Breast epithelium (tissue), 4 donors: ENCODE data around the gene TRERF1. TPM values are rescaled to one million over a fixed set of nuclear protein-coding genes. Genes with fewer than 3 reads are reported as not detected.
A peak's percentile ranks its signal among the peaks of the same experiment; 100 is the strongest.

Source experiments
- DNase-seq, 2 donors: peaks; one replicate each; pipeline ENCODE4 v3.0.0-alpha.2; 2019; ENCODE audit warnings: low spot score in 2 of 2
- H3K27ac ChIP-seq, 2 donors: fragments of 200-600 bp; sonication (generic) in 1 of 2; one replicate each; pipeline ENCODE4 v1.5.1; 2016 to 2019; ENCODE audit warnings: mild to moderate bottlenecking in 1 of 2
- H3K27me3 ChIP-seq, 2 donors: fragments of 200-600 bp; sonication (generic) in 1 of 2; one replicate each; pipeline versions ENCODE4 v1.5.1 to v1.6.0; 2017 to 2019; ENCODE audit warnings: control low read depth in 1 of 2, mild to moderate bottlenecking in 1 of 2
- H3K36me3 ChIP-seq: fragments of 200-600 bp; one replicate; pipeline ENCODE4 v1.5.1; 2019
- H3K4me1 ChIP-seq, 2 donors: fragments of 200-600 bp; sonication (generic); one replicate each; pipeline ENCODE4 v1.5.1; 2016 to 2019; ENCODE audit warnings: control low read depth in 1 of 2
- H3K4me3 ChIP-seq, 3 donors: fragments of 200-600 bp; sonication (generic); 1 replicate in 2 of 3; 2 replicates in 1 of 3; pipeline ENCODE4 v1.5.1; 2016 to 2019; ENCODE audit warnings: mild to moderate bottlenecking in 3 of 3, moderate library complexity in 2 of 3
- H3K9me3 ChIP-seq, 2 donors: fragments of 200-600 bp; sonication (generic) in 1 of 2; one replicate each; pipeline ENCODE4 v1.5.1; 2016 to 2019; ENCODE audit warnings: control low read depth in 1 of 2
- POLR2A ChIP-seq: fragments of 450-650 bp; IDR thresholded peaks from one replicate; pipeline ENCODE4 v1.6.1; 2016; ENCODE audit warnings: antibody characterized with exemption, mild to moderate bottlenecking, moderate library complexity
- POLR2AphosphoS5 ChIP-seq, 3 donors: sonication (generic); formaldehyde crosslinking; IDR thresholded peaks; one replicate each; pipeline ENCODE4 v1.6.1; 2017; ENCODE audit warnings: antibody characterized with exemption in 3 of 3
- intact Hi-C: fragments of 100-400 bp; cut with DNase I; formaldehyde crosslinking; loops from one replicate; pipeline ENCODE4 v1.15.1; 2023; ENCODE audit warnings: low total_unique reads
- total RNA-seq, 3 donors: library from RNA; depleted of rRNA; stranded (reverse); fragments of >200 nt; gene quantifications; one replicate each; pipeline ENCODE4 v1.1.0, GENCODE V29; 2016
- TF ChIP-seq, protein P1 (sequence below), 3 donors: fragments of 450-650 bp; IDR thresholded peaks; one replicate each; pipeline ENCODE4 v1.5.1; 2016 to 2017; ENCODE audit warnings: antibody characterized with exemption in 3 of 3, mild to moderate bottlenecking in 3 of 3, moderate library complexity in 3 of 3

The TRERF1 gene
- total RNA-seq, 3 donors from 2014 or later = 3.9 to 5.4 (median 4.1) TPM

DNA sequence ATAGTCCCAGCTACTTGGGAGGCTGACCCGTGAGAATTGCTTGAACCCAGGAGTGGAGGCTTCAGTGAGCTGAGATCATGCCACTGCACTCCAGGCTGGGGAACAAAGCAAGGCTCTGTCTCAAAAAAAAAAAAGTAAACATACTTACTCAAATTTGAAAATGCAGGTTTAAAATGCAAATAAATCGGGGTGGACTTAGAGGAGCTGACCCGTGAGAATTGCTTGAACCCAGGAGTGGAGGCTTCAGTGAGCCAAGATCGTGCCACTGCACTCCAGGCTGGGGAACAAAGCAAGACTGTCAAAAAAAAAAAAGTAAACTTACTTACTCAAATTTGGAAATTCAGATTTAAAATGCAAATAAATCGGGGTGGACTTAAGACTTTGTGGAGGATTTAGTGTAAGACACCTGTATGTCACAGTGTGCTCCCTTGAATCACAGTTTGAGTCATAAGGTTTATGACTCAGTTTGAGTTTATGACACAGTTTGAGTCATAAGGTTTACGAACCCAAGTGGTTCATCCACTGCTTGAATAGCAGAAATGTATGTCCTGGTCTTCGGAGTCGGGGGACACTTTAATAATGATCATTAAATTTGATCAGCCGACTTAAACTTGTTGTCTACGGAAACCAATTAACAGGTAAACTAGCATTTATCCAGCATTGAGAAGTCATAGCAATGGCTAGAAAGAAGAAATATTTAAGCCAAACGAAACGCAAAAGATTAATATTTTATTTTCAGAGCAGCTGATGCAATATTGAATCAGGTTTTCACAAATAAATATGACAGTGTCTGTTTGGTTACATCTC lies 227.3 kb downstream of the TRERF1 start:
- no peak for TF ChIP-seq POLR2AphosphoS5 (IDR thresholded peaks at IDR 0.05)
- TF ChIP-seq, protein P1, sequence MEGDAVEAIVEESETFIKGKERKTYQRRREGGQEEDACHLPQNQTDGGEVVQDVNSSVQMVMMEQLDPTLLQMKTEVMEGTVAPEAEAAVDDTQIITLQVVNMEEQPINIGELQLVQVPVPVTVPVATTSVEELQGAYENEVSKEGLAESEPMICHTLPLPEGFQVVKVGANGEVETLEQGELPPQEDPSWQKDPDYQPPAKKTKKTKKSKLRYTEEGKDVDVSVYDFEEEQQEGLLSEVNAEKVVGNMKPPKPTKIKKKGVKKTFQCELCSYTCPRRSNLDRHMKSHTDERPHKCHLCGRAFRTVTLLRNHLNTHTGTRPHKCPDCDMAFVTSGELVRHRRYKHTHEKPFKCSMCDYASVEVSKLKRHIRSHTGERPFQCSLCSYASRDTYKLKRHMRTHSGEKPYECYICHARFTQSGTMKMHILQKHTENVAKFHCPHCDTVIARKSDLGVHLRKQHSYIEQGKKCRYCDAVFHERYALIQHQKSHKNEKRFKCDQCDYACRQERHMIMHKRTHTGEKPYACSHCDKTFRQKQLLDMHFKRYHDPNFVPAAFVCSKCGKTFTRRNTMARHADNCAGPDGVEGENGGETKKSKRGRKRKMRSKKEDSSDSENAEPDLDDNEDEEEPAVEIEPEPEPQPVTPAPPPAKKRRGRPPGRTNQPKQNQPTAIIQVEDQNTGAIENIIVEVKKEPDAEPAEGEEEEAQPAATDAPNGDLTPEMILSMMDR (IDR thresholded peaks at IDR 0.05) = no peak
- TF ChIP-seq POLR2A = no peak
- DNase-seq = no peak
- Histone ChIP-seq H3K36me3 (no peaks in the 10 kb centered on the region), H3K27ac (no peak overlapping the region), H3K27me3 (no peaks in the 10 kb centered on the region), H3K4me1 (no peaks in the 10 kb centered on the region), H3K4me3 (no peak overlapping the region), H3K9me3 (no peaks in the 10 kb centered on the region)
- intact Hi-C loops = no loop called here

DNA sequence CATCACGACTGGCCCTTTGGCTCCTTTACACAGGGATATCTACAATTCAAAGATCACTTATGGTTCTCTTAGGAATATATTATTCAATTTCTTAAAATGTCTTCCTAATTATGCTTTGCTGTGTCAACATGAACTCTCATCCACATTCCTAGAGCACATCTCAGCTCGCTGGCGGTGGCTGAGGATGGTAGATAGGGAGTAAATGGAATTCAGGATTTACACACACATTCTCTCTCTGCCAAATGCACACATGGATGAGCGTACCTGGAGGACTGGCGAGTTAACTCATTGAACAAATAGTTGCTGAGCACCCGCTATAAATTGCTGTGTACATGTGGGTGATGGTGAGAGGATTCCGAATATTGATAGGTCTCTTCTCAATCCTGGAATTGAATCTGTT lies 229.3 kb downstream of the TRERF1 start:
- no peak overlapping the region for H3K4me3 ChIP-seq
- intact Hi-C loops = no loop called here
- H3K36me3 ChIP-seq = no peaks in the 10 kb centered on the region
- no peak for DNase-seq
- TF ChIP-seq, protein P1 (IDR thresholded peaks at IDR 0.05) = no peak
- TF ChIP-seq POLR2A (no peak), POLR2AphosphoS5 (IDR thresholded peaks at IDR 0.05) (no peak)
- H3K27me3 ChIP-seq = no peaks in the 10 kb centered on the region
- no peaks in the 10 kb centered on the region for H3K4me1 ChIP-seq
- H3K9me3 ChIP-seq = no peaks in the 10 kb centered on the region
- no peak overlapping the region for H3K27ac ChIP-seq

DNA sequence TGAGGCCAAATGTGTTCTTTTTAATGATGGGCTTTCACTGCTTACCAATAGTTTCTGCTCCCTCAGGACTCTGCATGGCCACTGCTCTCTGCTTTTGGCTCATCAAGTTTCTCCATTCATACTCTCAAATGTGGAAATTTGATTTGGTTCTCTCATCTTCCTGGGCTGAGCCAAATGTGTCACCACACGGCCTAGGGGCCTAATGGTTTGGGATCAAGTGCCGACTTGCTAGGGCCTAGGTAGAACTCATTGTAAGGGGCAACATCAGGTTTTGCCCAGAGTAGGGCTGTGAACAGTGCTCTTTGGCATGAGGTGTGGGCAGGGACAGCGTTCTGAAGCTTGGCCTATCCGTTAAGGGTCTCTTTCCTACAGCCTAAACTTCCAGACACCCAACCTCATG lies 230.2 kb downstream of the TRERF1 start:
- H3K4me3 ChIP-seq = no peak overlapping the region
- intact Hi-C loops = no loop called here
- no peak for TF ChIP-seq POLR2A
- TF ChIP-seq, protein P1 (IDR thresholded peaks at IDR 0.05) = no peak
- TF ChIP-seq POLR2AphosphoS5 (IDR thresholded peaks at IDR 0.05) = no peak
- H3K4me1 ChIP-seq = no peaks in the 10 kb centered on the region
- H3K27ac ChIP-seq = no peak overlapping the region
- no peaks in the 10 kb centered on the region for H3K9me3 ChIP-seq
- H3K36me3 ChIP-seq = no peaks in the 10 kb centered on the region
- no peaks in the 10 kb centered on the region for H3K27me3 ChIP-seq
- DNase-seq = no peak

DNA sequence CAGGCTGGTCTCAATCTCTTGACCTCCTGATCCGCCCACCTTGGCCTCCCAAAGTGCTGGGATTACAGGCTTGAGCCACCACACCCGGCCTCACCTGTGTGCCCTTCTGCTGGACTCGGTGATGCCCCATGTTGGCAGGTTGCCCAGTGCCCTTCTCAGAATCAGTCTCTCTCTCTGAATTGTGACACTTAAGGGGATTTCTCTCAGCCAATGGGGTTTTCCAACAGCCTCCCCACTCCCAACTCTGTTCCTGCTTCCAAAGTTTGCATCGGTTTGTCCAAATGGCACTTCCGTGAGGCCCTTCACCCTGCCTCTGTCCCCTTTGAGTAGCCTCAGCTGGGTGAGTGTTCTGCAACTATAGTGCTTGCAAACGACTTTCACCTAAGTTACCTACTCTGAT lies 230.9 kb downstream of the TRERF1 start:
- no peaks in the 10 kb centered on the region for H3K36me3 ChIP-seq
- no peak for DNase-seq
- no peak for TF ChIP-seq POLR2A
- TF ChIP-seq, protein P1 (IDR thresholded peaks at IDR 0.05) = no peak
- no peak for TF ChIP-seq POLR2AphosphoS5 (IDR thresholded peaks at IDR 0.05)
- H3K4me3 ChIP-seq = no peak overlapping the region
- no peaks in the 10 kb centered on the region for H3K4me1 ChIP-seq
- intact Hi-C loops = no loop called here
- H3K9me3 ChIP-seq = no peaks in the 10 kb centered on the region
- no peak overlapping the region for H3K27ac ChIP-seq
- no peaks in the 10 kb centered on the region for H3K27me3 ChIP-seq

DNA sequence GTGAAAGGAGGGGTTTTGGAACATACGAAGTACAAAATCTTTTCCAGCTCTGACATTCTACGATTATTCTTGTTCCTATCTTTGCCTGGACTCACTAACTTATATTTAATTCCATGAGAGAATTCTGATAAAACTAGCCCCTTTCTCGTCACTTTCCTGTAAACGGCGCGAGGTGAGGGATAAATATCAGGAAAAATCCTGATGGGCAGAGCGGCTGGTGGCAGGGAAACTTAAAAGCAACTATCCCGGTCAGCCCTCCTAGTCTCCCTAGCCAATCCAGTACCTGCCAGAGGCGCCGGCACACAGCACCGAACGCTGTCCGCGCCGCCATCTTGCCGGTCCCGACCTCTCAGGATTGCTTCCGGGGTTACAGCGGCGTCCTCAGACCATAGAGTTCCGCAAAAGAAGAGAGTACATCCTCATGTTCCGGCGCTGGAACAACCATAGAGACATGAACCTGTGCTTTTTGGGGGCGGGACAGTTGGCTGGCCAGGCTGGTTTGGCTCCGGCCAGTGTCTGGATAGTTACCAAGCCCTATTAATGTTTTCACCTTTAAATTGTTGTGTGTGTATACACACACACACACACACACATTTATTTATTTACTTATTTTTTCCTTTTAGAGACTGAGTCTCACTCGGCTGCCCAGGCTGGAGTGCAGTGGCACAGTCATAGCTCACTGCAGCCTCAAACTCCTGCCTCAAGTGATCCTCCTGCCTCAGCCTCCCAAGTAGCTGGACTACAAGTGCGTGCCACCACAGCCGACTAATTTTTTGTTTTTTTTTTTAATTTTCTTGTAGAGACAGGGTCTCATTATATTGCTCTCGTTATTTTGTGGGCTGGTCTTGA lies 234.0 kb downstream of the TRERF1 start, which contains the start of gene MRPS10:
MRPS10 (minus strand) TSS at position 343 of the 849 bp plus-strand sequence; CDS start at position 331, 12 bp downstream.
- Histone ChIP-seq H3K9me3 (no peaks in the 10 kb centered on the region), H3K36me3 (no peaks in the 10 kb centered on the region), H3K27me3 (no peaks in the 10 kb centered on the region), H3K27ac (peak within 1 kb of the TSS; percentile 64 to 82), H3K4me3 (peak within 1 kb of the TSS; percentile 75 to 78 (median 75)), H3K4me1 (no peaks in the 10 kb centered on the region)
- DNase-seq = peak; percentile 92
- TF ChIP-seq POLR2AphosphoS5 (IDR thresholded peaks at IDR 0.05) (peak; percentile 88 to 97 (median 94)), POLR2A (peak; percentile 78)
- TF ChIP-seq, protein P1 (IDR thresholded peaks at IDR 0.05) = no peak
- intact Hi-C loops = no loop called here
